PC-9 (cell line): ENCODE measurements around the gene CDK6.

Experiments used
- EZH2 ChIP-seq: fragments of 200-600 bp; sonication (generic); IDR thresholded peaks from 2 replicates; pipeline ENCODE4 v1.8.0; 2017; ENCODE audit warnings: antibody characterized with exemption, low read depth
- TF ChIP-seq, protein P1 (sequence below): fragments of 200-600 bp; sonication (generic); conservative IDR thresholded peaks from 2 replicates; pipeline ENCODE4 v1.6.1; 2017; ENCODE audit warnings: mixed run types, antibody characterized with exemption, mild to moderate bottlenecking, moderate library complexity

DNA sequence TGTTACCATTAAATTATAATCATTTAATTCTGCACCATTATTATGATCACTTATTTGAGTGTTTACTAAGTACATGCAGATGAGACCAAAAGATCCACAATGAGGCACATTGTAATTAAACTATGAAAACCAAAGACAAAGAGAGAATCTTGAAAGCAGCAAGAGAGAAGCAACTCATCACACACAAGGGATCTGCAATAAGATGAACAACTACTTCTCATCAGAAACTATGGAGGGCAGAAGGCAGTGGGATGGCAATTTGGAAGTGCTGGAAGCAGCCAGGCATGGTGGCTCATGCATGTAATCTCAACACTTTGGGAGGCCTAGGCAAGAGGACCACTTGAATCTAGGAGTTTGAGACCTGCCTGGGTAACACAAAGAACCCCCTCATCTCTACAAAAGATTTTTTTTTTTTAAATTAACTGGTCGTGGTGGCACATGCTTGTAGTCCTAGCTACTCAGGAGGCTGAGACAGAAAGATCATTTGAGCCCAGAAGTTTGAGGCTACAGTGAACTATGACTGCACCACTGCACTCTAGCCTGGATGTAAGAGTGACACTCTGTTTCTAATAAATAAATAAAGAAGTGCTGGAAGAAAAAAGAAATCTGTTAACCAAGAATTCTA, 47.7 kb downstream of the CDK6 start:
- TF ChIP-seq, protein P1, sequence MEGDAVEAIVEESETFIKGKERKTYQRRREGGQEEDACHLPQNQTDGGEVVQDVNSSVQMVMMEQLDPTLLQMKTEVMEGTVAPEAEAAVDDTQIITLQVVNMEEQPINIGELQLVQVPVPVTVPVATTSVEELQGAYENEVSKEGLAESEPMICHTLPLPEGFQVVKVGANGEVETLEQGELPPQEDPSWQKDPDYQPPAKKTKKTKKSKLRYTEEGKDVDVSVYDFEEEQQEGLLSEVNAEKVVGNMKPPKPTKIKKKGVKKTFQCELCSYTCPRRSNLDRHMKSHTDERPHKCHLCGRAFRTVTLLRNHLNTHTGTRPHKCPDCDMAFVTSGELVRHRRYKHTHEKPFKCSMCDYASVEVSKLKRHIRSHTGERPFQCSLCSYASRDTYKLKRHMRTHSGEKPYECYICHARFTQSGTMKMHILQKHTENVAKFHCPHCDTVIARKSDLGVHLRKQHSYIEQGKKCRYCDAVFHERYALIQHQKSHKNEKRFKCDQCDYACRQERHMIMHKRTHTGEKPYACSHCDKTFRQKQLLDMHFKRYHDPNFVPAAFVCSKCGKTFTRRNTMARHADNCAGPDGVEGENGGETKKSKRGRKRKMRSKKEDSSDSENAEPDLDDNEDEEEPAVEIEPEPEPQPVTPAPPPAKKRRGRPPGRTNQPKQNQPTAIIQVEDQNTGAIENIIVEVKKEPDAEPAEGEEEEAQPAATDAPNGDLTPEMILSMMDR, result no peak
- no peak for TF ChIP-seq EZH2
